Vagina (tissue), 2 donors: ENCODE measurements around the gene RRAD. TPM values are rescaled to one million over a fixed set of nuclear protein-coding genes. Genes with fewer than 3 reads are reported as not detected.

ENCODE experiments used
- DNase-seq, 2 donors: peaks; one replicate each; pipeline ENCODE4 v3.0.0-alpha.2; 2017; ENCODE audit errors: extremely low spot score in 2 of 2
- H3K27ac ChIP-seq: fragments of 200-600 bp; sonication (generic); one replicate; pipeline ENCODE4 v1.5.1; 2019
- H3K27me3 ChIP-seq: fragments of 200-600 bp; sonication (generic); one replicate; pipeline ENCODE4 v1.5.1; 2019
- H3K36me3 ChIP-seq, 2 donors: fragments of 200-600 bp; sonication (generic); one replicate each; pipeline ENCODE4 v1.5.1; 2017 to 2019
- H3K4me1 ChIP-seq: fragments of 200-600 bp; sonication (generic); one replicate; pipeline ENCODE4 v1.5.1; 2019
- H3K4me3 ChIP-seq, 2 donors: fragments of 200-600 bp; sonication (generic); 1 replicate in 1 of 2; 2 replicates in 1 of 2; pipeline ENCODE4 v1.5.1; 2016 to 2019
- H3K9me3 ChIP-seq: fragments of 200-600 bp; sonication (generic); one replicate; pipeline ENCODE4 v1.5.1; 2019
- POLR2A ChIP-seq, 2 donors: fragments of 450-650 bp; IDR thresholded peaks; one replicate each; pipeline ENCODE4 v1.6.1; 2017; ENCODE audit warnings: antibody characterized with exemption in 2 of 2, mild to moderate bottlenecking in 2 of 2, moderate library complexity in 2 of 2
- POLR2AphosphoS5 ChIP-seq, 2 donors: sonication (generic); formaldehyde crosslinking; IDR thresholded peaks; one replicate each; pipeline ENCODE4 v1.9.0; 2017; ENCODE audit warnings: antibody characterized with exemption in 2 of 2, mild to moderate bottlenecking in 2 of 2, low read depth in 1 of 2; ENCODE audit not compliant: insufficient read depth in 1 of 2
- intact Hi-C: fragments of 100-400 bp; cut with DNase I; formaldehyde crosslinking; loops from one replicate; pipeline ENCODE4 v1.15.1; 2023
- total RNA-seq: library from RNA; depleted of rRNA; stranded (reverse); fragments of >200 nt; gene quantifications from one replicate; pipeline ENCODE4 v1.2.3, GENCODE V29; 2016
- TF ChIP-seq, protein P1 (sequence below), 3 experiments: fragments of 450-650 bp in 2 of 3; fragments of 200-600 bp in 1 of 3; sonication (generic) in 1 of 3; IDR thresholded peaks; one replicate each; pipeline ENCODE4 v1.5.1; 2017 to 2019; ENCODE audit warnings: antibody characterized with exemption in 3 of 3, mild to moderate bottlenecking in 2 of 3, moderate library complexity in 2 of 3

RRAD gene
- total RNA-seq, 1 donor from 2014 or later = 49.1 TPM

DNA sequence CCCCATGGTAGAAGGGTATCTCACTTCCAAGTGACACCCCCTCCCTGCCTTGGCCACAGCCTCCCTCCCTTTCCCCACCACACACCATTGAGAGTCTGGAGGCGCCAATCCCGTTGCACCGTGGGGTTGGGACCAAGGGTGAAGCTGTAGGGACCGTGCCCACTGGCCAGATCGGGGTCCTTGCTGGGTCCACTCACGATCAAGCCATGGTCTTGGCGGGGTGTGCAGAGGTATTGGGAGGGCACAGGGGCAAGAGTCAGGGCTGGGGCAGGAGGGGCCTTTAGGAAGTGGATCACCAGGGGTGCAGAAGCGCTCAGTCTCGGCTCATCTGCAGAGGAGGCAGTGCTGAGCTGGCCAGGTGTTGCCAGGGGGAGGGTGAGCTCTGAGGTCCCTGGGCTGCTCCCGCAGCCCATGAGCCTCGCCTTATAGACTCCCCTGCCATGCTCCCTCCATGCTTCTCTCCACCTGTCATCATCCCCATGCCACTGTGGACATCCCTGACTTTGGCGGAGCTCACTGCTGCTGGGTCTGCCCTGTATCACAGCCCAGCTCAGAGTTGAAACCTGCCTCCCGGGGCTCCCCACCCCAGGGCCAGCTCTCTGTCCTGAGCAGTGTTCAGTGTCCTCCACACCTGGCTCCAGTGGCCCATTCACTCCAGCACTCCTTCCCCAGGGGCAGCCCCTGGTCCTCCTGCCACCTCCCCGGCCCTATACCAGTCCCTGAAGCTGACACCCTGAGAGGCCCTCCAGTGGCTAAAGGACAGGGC, 15.0 kb downstream of the RRAD start:
- H3K4me1 ChIP-seq = peaks cover 8% of the 10 kb centered on the region
- no peak overlapping the region for H3K4me3 ChIP-seq
- no peaks in the 10 kb centered on the region for H3K9me3 ChIP-seq
- H3K27ac ChIP-seq = no peak overlapping the region
- no peaks in the 10 kb centered on the region for H3K27me3 ChIP-seq
- intact Hi-C loops = no loop called here
- H3K36me3 ChIP-seq = no peaks in the 10 kb centered on the region
- DNase-seq = no peak
- TF ChIP-seq POLR2A (IDR thresholded peaks at IDR 0.05) (no peak), POLR2AphosphoS5 (IDR thresholded peaks at IDR 0.05; ENCODE audit: insufficient read depth in 1 of 2, low read depth in 1 of 2) (no peak)
- TF ChIP-seq, protein P1, sequence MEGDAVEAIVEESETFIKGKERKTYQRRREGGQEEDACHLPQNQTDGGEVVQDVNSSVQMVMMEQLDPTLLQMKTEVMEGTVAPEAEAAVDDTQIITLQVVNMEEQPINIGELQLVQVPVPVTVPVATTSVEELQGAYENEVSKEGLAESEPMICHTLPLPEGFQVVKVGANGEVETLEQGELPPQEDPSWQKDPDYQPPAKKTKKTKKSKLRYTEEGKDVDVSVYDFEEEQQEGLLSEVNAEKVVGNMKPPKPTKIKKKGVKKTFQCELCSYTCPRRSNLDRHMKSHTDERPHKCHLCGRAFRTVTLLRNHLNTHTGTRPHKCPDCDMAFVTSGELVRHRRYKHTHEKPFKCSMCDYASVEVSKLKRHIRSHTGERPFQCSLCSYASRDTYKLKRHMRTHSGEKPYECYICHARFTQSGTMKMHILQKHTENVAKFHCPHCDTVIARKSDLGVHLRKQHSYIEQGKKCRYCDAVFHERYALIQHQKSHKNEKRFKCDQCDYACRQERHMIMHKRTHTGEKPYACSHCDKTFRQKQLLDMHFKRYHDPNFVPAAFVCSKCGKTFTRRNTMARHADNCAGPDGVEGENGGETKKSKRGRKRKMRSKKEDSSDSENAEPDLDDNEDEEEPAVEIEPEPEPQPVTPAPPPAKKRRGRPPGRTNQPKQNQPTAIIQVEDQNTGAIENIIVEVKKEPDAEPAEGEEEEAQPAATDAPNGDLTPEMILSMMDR (IDR thresholded peaks at IDR 0.05) = no peak

DNA sequence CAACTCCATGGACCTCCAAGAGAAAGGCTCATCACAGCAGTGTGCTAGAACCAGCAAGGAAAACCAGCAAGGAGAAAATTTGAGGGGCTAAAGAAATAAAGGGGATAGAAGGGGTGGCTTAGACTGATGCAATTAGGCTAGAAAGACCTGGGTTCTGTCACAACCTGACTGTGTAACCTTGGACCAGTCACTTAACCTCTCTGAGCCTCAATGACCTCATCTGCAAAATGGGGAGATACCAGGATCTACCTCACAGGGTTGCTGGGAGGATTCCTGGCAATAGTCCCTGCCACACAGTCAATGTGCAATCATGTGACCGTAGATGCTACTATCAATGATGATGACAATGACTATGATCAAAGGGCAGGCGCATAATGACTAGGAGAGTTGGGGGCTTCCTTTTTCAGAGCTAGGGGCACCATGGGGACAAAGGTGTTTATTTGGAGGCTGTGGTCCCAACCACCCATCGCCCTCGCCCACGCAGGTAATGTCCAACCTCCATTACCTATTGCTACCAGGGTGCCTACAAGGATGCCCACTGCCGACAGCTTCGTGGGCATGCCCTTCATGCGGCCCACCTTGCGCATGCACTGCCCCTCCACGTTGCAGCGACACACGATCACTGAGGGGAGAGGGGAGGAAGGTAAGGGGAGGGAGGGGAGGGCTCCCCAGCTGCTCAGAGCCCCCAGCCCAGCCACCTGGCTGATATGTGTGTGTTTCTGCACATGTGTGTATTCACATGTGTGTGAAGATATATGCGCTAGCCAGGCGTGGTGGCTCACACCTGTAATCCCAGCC, 16.4 kb downstream of the RRAD start:
- Histone ChIP-seq H3K4me1 (peaks cover 17% of the 10 kb centered on the region), H3K27me3 (no peaks in the 10 kb centered on the region), H3K9me3 (no peaks in the 10 kb centered on the region), H3K4me3 (no peak overlapping the region), H3K27ac (no peak overlapping the region), H3K36me3 (no peaks in the 10 kb centered on the region)
- no peak for DNase-seq
- intact Hi-C loops = no loop called here
- TF ChIP-seq, protein P1 (IDR thresholded peaks at IDR 0.05) = no peak
- TF ChIP-seq POLR2A (IDR thresholded peaks at IDR 0.05) (no peak), POLR2AphosphoS5 (IDR thresholded peaks at IDR 0.05; ENCODE audit: insufficient read depth in 1 of 2, low read depth in 1 of 2) (no peak)

DNA sequence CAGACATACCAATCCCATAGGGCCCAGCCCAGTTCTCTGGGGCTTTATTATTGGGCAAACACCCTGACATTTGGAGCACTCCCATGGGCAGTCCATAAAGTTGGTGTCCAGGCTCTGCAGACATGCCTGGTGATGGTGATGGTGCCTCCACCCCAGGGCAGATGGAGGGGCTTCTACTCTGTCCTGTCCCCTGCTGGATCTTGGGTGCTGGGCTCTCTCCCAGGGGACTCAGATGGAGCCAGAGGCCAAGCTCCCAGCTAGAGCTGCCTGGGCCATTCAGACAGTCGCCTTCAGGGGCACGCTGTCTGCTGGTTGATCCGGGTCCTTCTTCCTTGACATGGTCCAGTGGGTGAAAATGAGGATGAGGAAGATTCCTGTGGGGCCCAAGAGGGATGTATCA, 17.2 kb downstream of the RRAD start:
- Histone ChIP-seq H3K27me3 (no peaks in the 10 kb centered on the region), H3K4me1 (peaks cover 17% of the 10 kb centered on the region), H3K36me3 (no peaks in the 10 kb centered on the region), H3K9me3 (no peaks in the 10 kb centered on the region), H3K27ac (no peak overlapping the region), H3K4me3 (no peak overlapping the region)
- TF ChIP-seq POLR2A (IDR thresholded peaks at IDR 0.05) (no peak), POLR2AphosphoS5 (IDR thresholded peaks at IDR 0.05; ENCODE audit: insufficient read depth in 1 of 2, low read depth in 1 of 2) (no peak)
- TF ChIP-seq, protein P1 (IDR thresholded peaks at IDR 0.05) = no peak
- DNase-seq = no peak
- intact Hi-C loops = no loop called here

DNA sequence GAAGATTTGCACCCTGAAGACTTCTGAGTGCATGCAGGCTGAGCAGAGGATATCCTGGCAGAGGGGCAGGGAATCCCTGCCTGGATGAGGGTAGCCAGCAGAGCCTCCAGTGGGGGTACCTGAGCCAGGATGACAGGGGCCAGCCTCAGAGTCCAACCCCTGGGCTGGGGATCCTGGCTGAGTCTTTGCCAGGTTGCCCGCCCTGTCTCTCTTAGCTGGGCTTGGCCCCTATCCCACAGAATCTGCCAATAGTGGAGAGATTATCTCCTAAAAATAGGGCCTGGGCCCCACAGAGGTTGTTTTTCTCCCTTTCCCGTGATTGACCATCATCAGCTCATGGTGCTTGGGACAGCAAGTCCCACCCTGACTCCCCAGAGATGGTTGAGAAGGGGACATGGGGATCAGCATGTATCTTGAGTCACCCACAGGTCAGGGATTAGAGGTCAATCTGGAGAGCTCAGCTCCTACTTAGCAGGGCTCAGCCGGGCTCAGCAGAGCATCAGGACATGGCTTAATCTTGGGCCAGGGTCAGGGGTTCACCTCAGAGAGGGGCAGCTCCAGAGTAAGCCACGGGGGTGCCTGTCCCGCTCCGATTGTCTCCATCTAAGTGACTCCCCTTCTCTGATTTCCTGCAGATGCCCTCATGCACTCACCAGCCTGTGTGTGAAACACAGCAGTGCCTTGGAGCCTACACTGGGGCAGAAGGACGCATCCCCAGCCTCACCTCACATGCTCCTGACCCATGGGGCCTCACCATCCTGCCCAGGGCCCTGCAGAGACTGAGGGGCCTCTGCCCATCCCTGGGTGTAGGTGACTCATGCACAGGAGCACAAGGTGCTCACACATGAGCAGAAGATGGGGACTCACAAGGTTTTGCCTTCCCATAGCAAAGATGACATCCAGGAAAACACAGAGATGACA, 18.2 kb downstream of the RRAD start:
- no peak for DNase-seq
- H3K27me3 ChIP-seq = no peaks in the 10 kb centered on the region
- H3K4me3 ChIP-seq = no peak overlapping the region
- H3K36me3 ChIP-seq = no peaks in the 10 kb centered on the region
- H3K9me3 ChIP-seq = no peaks in the 10 kb centered on the region
- intact Hi-C loops = no loop called here
- no peak overlapping the region for H3K27ac ChIP-seq
- H3K4me1 ChIP-seq = peaks cover 17% of the 10 kb centered on the region
- TF ChIP-seq POLR2A (IDR thresholded peaks at IDR 0.05) (no peak), POLR2AphosphoS5 (IDR thresholded peaks at IDR 0.05; ENCODE audit: insufficient read depth in 1 of 2, low read depth in 1 of 2) (no peak)
- TF ChIP-seq, protein P1 (IDR thresholded peaks at IDR 0.05) = no peak
